Right atrium auricular region (tissue), 2 donors: Measurements from ENCODE around the gene UQCRC1. TPM values are rescaled to one million over a fixed set of nuclear protein-coding genes. Genes with fewer than 3 reads are reported as not detected.

Source experiments
- DNase-seq: peaks from one replicate; pipeline ENCODE4 v3.0.0-alpha.2; 2019; ENCODE audit warnings: low spot score
- H3K27ac ChIP-seq, 2 donors: fragments of 200-600 bp; sonication (generic); 1 replicate in 1 of 2; 2 replicates in 1 of 2; pipeline ENCODE4 v1.5.1; 2016 to 2019
- H3K27me3 ChIP-seq, 2 donors: fragments of 200-600 bp; sonication (generic); one replicate each; pipeline versions ENCODE4 v1.5.1 to v1.6.0; 2017 to 2019
- H3K36me3 ChIP-seq: fragments of 200-600 bp; sonication (generic); one replicate; pipeline ENCODE4 v1.5.1; 2016
- H3K4me1 ChIP-seq, 2 donors: fragments of 200-600 bp; sonication (generic); one replicate each; pipeline versions ENCODE4 v1.5.1 to v1.6.0; 2017 to 2019
- H3K4me3 ChIP-seq, 2 donors: fragments of 200-600 bp; sonication (generic); 1 replicate in 1 of 2; 2 replicates in 1 of 2; pipeline ENCODE4 v1.5.1; 2017 to 2019; ENCODE audit warnings: mild to moderate bottlenecking in 1 of 2, moderate library complexity in 1 of 2
- H3K9me3 ChIP-seq, 2 donors: fragments of 200-600 bp; sonication (generic); one replicate each; pipeline ENCODE4 v1.5.1; 2019
- CTCF ChIP-seq, 2 donors: fragments of 200-600 bp; sonication (generic); IDR thresholded peaks; one replicate each; pipeline ENCODE4 v1.5.1; 2019; ENCODE audit warnings: antibody characterized with exemption in 2 of 2
- total RNA-seq, 2 donors: library from RNA; depleted of rRNA; stranded (reverse); fragments of >200 nt; gene quantifications; one replicate each; pipeline ENCODE4 v1.1.0, GENCODE V29; 2016

UQCRC1 gene
- total RNA-seq, 2 donors from 2014 or later, result 847 to 948 TPM

- DNase-seq, result no peak
- TF ChIP-seq CTCF (IDR thresholded peaks at IDR 0.05), result no peak
- Histone ChIP-seq H3K4me3 (no peak overlapping the region), H3K36me3 (no peaks in the 10 kb centered on the region), H3K4me1 (no peaks in the 10 kb centered on the region), H3K27ac (no peak overlapping the region), H3K9me3 (no peaks in the 10 kb centered on the region), H3K27me3 (no peaks in the 10 kb centered on the region)
Measured at GRCh38 chr3:48573973-48574585, 35.4 kb downstream of the UQCRC1 start.

GRCh38 chr3:48572517-48572916 lies 36.9 kb downstream of the UQCRC1 start:
- H3K27me3 ChIP-seq, result no peaks in the 10 kb centered on the region

GRCh38 chr3:48571938-48572337 lies 37.5 kb downstream of the UQCRC1 start:
- no peak overlapping the region for H3K27ac ChIP-seq
- no peaks in the 10 kb centered on the region for H3K36me3 ChIP-seq
- no peaks in the 10 kb centered on the region for H3K27me3 ChIP-seq
- DNase-seq, result no peak
- H3K4me1 ChIP-seq, result no peaks in the 10 kb centered on the region
- TF ChIP-seq CTCF (IDR thresholded peaks at IDR 0.05), result no peak
- no peak overlapping the region for H3K4me3 ChIP-seq
- H3K9me3 ChIP-seq, result no peaks in the 10 kb centered on the region

More at GRCh38 chr3:48572517-48572916, 36.9 kb downstream of the UQCRC1 start:
- H3K27ac ChIP-seq, result no peak overlapping the region
- no peak for TF ChIP-seq CTCF (IDR thresholded peaks at IDR 0.05)
- no peak for DNase-seq
- no peaks in the 10 kb centered on the region for H3K4me1 ChIP-seq
- H3K4me3 ChIP-seq, result no peak overlapping the region
- no peaks in the 10 kb centered on the region for H3K36me3 ChIP-seq
- H3K9me3 ChIP-seq, result no peaks in the 10 kb centered on the region

- no peak overlapping the region for H3K27ac ChIP-seq
- no peak for DNase-seq
- no peak for TF ChIP-seq CTCF (IDR thresholded peaks at IDR 0.05)
- no peaks in the 10 kb centered on the region for H3K9me3 ChIP-seq
- H3K4me1 ChIP-seq, result no peaks in the 10 kb centered on the region
- H3K27me3 ChIP-seq, result no peaks in the 10 kb centered on the region
- H3K36me3 ChIP-seq, result no peaks in the 10 kb centered on the region
- H3K4me3 ChIP-seq, result no peak overlapping the region
Measured at GRCh38 chr3:48569808-48570450, 39.5 kb downstream of the UQCRC1 start.

GRCh38 chr3:48569400-48569799 lies 40.0 kb downstream of the UQCRC1 start:
- no peak for DNase-seq

More at GRCh38 chr3:48569400-48569799, 40.0 kb downstream of the UQCRC1 start:
- Histone ChIP-seq H3K4me1 (no peaks in the 10 kb centered on the region), H3K4me3 (no peak overlapping the region), H3K27ac (no peak overlapping the region), H3K27me3 (no peaks in the 10 kb centered on the region), H3K9me3 (no peaks in the 10 kb centered on the region), H3K36me3 (no peaks in the 10 kb centered on the region)
- TF ChIP-seq CTCF (IDR thresholded peaks at IDR 0.05), result no peak
